ENCODE data around the gene PPIF. TPM values are rescaled to one million over a fixed set of nuclear protein-coding genes. Genes with fewer than 3 reads are reported as not detected.
A peak's percentile ranks its signal among the peaks of the same experiment; 100 is the strongest.

The PPIF gene
- total and polyA plus RNA-seq, 2 of the 13 experiments (the other 11 are each of a cell fraction or from before 2014, with no cell fraction given), result 147 to 157 TPM

DNA sequence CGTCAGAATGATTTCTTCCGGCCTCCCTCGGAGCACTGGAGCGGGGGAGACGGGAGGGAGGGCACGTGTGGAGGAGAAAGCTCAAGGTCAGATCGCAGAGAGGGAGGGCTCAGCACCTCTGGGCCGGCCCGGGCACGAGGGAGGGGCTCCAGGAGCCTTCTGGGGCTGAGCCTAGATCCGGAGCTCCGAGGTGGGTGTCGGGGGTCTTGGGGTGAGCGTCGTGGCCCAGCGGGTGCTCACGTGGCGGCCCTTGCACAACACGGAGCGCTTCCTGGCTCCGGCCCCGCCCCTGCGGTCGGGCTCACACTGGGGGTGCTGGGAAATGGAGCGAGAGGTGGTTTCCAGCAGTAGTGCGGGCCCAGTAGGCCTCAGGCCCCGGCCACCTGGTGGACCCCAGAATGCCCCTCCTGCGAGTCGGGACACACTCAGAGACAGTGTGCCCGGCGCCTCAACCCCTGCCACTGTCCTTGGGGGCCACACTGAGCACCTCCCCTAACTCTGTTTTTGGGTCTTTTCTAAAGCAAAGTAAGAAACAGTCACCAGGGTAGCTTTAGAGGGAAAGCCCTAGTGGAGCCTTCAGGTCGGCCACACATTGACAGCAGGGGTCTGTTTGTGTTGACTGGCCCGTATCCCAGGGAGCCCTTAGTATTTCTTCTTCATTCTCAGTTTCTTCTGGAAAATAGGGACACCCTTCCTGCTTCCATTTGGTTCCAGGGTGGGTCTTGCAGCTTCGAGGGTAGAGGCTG lies 798 bp downstream of the PPIF start (continued):
- TF ChIP-seq, protein P1, sequence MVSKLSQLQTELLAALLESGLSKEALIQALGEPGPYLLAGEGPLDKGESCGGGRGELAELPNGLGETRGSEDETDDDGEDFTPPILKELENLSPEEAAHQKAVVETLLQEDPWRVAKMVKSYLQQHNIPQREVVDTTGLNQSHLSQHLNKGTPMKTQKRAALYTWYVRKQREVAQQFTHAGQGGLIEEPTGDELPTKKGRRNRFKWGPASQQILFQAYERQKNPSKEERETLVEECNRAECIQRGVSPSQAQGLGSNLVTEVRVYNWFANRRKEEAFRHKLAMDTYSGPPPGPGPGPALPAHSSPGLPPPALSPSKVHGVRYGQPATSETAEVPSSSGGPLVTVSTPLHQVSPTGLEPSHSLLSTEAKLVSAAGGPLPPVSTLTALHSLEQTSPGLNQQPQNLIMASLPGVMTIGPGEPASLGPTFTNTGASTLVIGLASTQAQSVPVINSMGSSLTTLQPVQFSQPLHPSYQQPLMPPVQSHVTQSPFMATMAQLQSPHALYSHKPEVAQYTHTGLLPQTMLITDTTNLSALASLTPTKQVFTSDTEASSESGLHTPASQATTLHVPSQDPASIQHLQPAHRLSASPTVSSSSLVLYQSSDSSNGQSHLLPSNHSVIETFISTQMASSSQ (IDR thresholded peaks at IDR 0.05; ENCODE audit: low read depth), result no peak
- TF ChIP-seq, protein P1 (CRISPR knock-in tag; IDR thresholded peaks at IDR 0.05; ENCODE audit: borderline replicate concordance), result no peak; the same call in 1 of the 2 replicates
- TF ChIP-seq RBAK (CRISPR knock-in tag; IDR thresholded peaks at IDR 0.05) (no peak), MAZ (IDR thresholded peaks at IDR 0.05; ENCODE audit: borderline replicate concordance, low read depth, low read length) (no peak; the same call in 1 of the 2 replicates), MAZ (CRISPR knock-in tag; IDR thresholded peaks at IDR 0.05; ENCODE audit: low read depth) (0 out of 2 replicates have a peak, but pooled peaks have one; percentile 58), SRY (CRISPR knock-in tag; IDR thresholded peaks at IDR 0.05) (peak; percentile 44; the same call in 1 of the 2 replicates), GLI4 (CRISPR knock-in tag; IDR thresholded peaks at IDR 0.05; ENCODE audit: borderline replicate concordance) (peak; percentile 37; the same call in 1 of the 2 replicates), IKZF4 (CRISPR knock-in tag; IDR thresholded peaks at IDR 0.05; ENCODE audit: borderline replicate concordance, low read depth, not compliant biosample characterization) (peak; percentile 39), NPAS2 (CRISPR knock-in tag; IDR thresholded peaks at IDR 0.05; ENCODE audit: borderline replicate concordance) (no peak), ZBTB7A (CRISPR knock-in tag; IDR thresholded peaks at IDR 0.05) (peak; percentile 95), SOX13 (IDR thresholded peaks at IDR 0.05) (no peak), SOX13 (CRISPR knock-in tag; conservative IDR thresholded peaks at IDR 0.05 in 1 of 2, IDR thresholded peaks at IDR 0.05 in 1 of 2) (no peak; a peak in 1 of 4 replicates), ISX (CRISPR knock-in tag; conservative IDR thresholded peaks at IDR 0.05) (0 out of 2 replicates have a peak, but pooled peaks have one; percentile 6), ZFP1 (CRISPR knock-in tag; IDR thresholded peaks at IDR 0.05) (no peak), SP4 (CRISPR knock-in tag; IDR thresholded peaks at IDR 0.05) (no peak)
- TF ChIP-seq, protein P2, sequence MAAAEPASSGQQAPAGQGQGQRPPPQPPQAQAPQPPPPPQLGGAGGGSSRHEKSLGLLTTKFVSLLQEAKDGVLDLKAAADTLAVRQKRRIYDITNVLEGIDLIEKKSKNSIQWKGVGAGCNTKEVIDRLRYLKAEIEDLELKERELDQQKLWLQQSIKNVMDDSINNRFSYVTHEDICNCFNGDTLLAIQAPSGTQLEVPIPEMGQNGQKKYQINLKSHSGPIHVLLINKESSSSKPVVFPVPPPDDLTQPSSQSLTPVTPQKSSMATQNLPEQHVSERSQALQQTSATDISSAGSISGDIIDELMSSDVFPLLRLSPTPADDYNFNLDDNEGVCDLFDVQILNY (CRISPR knock-in tag; conservative IDR thresholded peaks at IDR 0.05), result no peak
- TF ChIP-seq, protein P3, sequence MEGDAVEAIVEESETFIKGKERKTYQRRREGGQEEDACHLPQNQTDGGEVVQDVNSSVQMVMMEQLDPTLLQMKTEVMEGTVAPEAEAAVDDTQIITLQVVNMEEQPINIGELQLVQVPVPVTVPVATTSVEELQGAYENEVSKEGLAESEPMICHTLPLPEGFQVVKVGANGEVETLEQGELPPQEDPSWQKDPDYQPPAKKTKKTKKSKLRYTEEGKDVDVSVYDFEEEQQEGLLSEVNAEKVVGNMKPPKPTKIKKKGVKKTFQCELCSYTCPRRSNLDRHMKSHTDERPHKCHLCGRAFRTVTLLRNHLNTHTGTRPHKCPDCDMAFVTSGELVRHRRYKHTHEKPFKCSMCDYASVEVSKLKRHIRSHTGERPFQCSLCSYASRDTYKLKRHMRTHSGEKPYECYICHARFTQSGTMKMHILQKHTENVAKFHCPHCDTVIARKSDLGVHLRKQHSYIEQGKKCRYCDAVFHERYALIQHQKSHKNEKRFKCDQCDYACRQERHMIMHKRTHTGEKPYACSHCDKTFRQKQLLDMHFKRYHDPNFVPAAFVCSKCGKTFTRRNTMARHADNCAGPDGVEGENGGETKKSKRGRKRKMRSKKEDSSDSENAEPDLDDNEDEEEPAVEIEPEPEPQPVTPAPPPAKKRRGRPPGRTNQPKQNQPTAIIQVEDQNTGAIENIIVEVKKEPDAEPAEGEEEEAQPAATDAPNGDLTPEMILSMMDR (CRISPR knock-in tag; IDR thresholded peaks at IDR 0.05), result no peak
- TF ChIP-seq, protein P4, sequence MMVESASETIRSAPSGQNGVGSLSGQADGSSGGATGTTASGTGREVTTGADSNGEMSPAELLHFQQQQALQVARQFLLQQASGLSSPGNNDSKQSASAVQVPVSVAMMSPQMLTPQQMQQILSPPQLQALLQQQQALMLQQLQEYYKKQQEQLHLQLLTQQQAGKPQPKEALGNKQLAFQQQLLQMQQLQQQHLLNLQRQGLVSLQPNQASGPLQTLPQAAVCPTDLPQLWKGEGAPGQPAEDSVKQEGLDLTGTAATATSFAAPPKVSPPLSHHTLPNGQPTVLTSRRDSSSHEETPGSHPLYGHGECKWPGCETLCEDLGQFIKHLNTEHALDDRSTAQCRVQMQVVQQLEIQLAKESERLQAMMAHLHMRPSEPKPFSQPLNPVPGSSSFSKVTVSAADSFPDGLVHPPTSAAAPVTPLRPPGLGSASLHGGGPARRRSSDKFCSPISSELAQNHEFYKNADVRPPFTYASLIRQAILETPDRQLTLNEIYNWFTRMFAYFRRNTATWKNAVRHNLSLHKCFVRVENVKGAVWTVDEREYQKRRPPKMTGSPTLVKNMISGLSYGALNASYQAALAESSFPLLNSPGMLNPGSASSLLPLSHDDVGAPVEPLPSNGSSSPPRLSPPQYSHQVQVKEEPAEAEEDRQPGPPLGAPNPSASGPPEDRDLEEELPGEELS (CRISPR knock-in tag; IDR thresholded peaks at IDR 0.05), result 0 out of 2 replicates have a peak, but pooled peaks have one; percentile 46

All from HepG2 (cell line).